Measurements from ENCODE around the gene POLR1G.
A peak's percentile ranks its signal among the peaks of the same experiment; 100 is the strongest.
"Not testable (repeated sequence)": the region's sequence is repeated elsewhere in the genome, so short reads cannot be mapped to it uniquely, and the experiment has no call there.

Gene POLR1G

DNA sequence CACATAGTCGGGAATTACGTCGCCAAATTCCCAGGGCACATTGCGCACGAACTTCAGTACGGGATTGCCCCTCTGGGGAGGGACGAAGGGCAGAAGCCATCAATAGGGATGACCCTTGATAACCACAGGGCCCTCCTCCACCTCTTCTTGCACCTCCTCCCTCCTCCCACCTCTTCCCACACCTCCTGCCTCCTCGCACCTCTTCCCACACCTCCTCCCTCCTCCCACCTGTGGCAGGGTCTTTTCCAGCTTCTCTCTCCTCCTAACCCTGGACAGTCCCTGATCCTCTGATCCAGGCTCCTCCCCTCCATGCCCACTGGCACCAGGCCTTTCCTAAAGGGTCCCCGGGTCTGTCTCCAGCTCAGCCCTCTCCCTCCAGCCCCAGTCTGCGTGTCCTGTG lies 13.9 kb downstream of the POLR1G start:
- no peak for DNase-seq (ENCODE audit: low spot score)

- no peak for DNase-seq (ENCODE audit: low spot score)
These were observed 14.4 kb downstream of the POLR1G start for GRCh38 chr19:45420871-45421270.

GRCh38 chr19:45421947-45422498 lies 15.6 kb downstream of the POLR1G start:
- DNase-seq (ENCODE audit: low spot score) = no peak

DNA sequence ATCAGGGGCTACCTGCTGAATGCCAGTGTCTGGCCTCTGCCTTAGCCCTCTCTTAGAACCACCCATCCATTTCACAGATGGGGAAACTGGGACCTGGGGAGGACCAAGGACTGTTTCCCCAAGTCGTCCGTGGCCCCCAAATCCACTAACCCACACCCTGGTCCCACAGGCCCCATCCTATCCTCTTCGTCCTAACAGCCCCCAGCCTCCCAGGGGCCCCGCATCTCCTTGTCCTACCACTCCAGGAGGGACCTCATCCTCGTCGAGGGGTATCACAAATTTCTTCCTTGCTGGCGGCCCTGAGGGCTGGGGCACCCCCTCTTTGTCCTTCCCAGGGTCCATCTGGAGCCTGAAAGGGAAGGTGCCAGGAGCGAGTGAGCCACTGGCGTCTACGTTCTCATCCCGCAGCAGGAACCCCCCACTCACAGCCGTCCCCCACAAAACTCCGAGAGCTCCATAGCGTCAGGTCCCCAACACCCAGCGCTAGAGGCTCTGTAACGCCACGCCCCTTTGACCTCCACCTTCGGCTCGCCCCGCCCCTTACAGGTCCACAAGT lies 16.7 kb downstream of the POLR1G start:
- DNase-seq (ENCODE audit: low spot score) = no peak

GRCh38 chr19:45423589-45424190 lies 17.2 kb downstream of the POLR1G start, which contains the start of gene ERCC1:
ERCC1 (minus strand) TSS chr19:45423917; CDS start chr19:45423374, 543 bp downstream.
- peak; percentile 95 for DNase-seq (ENCODE audit: low spot score)

- peak; percentile 23 for DNase-seq (ENCODE audit: low spot score)
These were observed 18.0 kb downstream of the POLR1G start for GRCh38 chr19:45424191-45425058.

- no peak for DNase-seq (ENCODE audit: low spot score)
These were observed 22.2 kb downstream of the POLR1G start for GRCh38 chr19:45428384-45429231.

DNA sequence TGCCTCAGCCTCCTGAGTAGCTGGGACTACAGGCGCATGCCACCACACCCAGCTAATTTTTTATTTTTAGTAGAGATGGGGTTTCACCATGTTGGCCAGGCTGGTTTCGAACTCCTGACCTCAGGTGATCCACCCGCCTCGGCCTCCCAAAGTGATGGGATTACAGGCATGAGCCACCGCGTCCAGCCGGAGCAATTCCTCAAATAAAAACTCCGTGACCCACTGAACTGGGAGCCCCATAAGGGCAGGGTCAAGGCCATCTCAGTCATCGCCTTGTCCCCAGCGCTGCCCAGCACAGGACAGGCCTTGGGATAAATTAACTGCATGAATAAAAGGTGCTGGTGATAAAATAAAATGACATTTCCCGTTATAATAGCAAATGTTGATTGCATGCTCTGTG lies 23.5 kb downstream of the POLR1G start:
- DNase-seq (ENCODE audit: low spot score) = not testable (repeated sequence)

DNA sequence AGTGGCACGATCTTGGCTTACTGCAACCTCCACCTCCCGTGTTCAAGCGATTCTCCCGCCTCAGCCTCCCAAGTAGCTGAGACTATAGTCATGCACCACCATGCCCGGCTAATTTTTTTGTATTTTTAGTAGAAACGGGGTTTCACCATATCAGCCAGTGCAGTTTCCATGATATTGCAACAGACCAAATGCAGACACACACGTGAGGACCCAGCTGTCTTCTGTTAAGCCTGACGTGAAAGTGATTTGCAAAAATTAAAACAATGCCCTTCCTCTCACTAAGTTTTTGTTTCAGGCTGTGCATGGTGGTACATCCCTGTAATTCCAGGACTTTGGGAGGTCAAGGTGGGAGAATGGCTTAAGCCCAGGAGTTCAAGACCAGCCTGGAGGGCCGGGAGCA lies 24.6 kb downstream of the POLR1G start:
- not testable (repeated sequence) for DNase-seq (ENCODE audit: low spot score)

DNA sequence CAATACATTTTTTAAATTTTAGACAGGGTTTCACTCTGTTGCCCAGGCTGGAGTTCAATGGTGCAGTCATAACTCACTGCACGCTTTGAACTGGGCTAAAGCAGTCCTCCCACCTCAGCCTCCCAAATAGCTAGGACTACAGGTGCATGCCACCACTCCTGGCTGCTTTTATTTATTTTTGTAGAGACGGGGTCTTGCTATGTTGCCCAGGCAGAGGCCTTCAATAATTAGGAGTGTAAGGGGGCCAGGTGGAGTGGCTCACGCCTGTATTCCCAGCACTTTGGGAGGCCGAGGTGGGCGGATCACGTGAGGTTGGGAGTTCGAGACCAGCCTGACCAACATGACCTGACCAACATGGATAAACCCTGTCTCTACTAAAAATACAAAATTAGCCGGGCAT lies 26.1 kb downstream of the POLR1G start:
- not testable (repeated sequence) for DNase-seq (ENCODE audit: low spot score)

DNA sequence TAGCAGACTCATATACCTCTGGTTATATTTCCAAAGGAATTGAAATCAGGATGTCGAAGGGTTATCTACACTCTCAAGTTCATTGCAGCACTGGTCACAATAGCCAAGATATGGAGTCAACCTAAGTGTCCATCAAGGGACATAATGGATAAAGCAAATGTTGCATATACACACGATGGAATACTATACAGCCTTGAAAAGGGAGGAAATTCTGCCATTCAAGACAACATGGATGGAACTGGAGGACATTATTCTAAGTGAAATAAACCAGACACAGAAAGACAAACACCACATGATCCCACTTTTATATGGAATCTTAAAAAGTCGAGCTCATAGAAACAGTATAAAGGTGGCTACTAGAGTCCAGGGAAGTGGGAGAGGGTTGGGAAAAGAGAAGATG lies 30.9 kb downstream of the POLR1G start:
- DNase-seq (ENCODE audit: low spot score) = no peak

DNA sequence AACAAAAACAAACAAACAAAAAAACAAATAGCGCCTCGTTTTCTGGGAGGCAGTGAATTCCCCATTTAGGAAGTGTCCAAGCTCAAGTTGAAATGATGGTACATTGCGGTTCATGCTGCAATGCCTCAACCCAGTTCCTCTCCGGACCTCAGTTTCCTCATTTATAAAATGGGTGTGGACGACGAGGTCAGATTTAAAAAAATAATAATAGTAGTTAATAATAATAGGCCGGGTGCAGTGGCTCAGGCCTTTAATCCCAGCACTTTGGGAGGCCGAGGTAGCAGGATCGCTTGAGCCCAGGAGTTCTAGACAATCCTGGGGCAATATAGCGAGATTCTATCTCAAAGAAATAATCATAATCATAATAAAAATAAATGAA lies 32.7 kb downstream of the POLR1G start:
- DNase-seq (ENCODE audit: low spot score) = no peak

- DNase-seq (ENCODE audit: low spot score) = peak; percentile 81
These were observed 33.3 kb downstream of the POLR1G start for GRCh38 chr19:45439569-45440258.

DNA sequence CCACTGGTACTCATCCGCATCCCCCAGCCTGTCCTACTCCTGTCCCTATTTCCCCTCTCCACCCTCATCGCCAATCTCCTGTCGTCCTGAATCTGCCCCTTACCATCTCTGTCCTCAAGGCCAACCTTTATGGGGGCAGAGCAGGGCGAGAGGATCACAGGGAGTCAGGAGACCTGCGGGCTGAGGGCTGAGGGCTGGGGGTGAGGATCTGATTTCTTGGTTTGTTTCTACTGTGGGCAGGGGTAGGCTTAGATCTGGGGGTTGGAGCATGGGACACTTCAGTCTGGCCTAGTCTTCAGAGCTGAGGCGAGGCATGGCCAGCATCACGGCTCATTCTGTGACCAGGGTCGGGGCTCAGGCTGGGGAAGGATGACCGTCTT lies 33.8 kb downstream of the POLR1G start:
- no peak for DNase-seq (ENCODE audit: low spot score)

DNA sequence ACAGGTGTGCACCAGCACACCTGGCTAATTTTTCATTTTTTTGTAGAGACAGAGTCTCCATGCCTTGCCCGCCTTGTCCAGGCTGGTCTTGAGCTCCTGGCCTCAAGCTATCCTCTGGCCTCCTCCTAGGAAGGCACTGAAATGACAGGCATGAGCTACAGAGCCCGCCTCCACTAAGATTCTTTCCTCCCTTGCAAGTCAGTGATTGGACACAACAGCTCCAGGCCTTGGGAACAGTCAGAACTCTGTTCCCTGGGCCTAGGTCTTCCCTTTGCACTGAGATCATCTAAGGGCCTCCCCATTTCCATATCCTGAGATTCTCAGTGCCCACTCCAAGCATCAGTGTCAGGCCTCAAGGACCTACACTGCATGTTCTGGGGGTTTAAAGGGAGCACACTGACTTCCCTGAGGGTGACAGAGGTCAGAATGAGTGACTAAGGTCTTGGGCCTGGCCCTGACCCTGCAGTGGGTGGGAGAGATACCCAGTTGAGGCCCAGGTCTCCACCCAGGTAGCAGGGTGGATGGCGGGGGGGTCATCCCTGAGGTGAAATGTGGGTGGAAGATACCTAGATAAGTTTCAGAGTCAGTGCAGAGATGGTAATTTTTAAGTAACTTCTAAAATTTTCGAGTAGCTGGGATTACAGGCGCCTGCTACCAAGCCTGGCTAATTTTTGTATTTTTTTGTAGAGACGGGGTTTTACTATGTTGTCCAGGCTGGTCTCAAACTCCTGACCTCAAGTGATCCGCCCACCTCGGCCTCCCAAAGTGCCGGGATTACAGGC lies 34.6 kb downstream of the POLR1G start:
- DNase-seq (ENCODE audit: low spot score) = no peak

DNA sequence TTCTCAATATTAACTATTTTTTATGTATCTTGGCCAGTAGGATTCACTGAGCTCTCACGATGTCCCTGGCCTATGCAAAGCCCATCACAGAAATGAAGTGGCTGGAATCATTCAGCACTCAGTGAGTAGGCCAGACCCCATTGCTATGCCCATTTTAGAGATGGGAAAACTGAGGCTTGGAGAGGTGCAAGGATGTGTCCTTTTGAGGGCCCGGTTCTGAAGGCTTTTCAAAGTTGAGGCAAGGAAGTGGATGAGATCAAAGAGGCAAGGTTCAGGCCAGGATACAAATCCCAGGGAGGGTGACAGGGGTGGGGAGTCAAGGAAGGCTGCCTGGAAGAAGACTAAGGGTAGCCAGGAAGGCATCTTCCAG lies 35.9 kb downstream of the POLR1G start:
- DNase-seq (ENCODE audit: low spot score) = no peak

DNA sequence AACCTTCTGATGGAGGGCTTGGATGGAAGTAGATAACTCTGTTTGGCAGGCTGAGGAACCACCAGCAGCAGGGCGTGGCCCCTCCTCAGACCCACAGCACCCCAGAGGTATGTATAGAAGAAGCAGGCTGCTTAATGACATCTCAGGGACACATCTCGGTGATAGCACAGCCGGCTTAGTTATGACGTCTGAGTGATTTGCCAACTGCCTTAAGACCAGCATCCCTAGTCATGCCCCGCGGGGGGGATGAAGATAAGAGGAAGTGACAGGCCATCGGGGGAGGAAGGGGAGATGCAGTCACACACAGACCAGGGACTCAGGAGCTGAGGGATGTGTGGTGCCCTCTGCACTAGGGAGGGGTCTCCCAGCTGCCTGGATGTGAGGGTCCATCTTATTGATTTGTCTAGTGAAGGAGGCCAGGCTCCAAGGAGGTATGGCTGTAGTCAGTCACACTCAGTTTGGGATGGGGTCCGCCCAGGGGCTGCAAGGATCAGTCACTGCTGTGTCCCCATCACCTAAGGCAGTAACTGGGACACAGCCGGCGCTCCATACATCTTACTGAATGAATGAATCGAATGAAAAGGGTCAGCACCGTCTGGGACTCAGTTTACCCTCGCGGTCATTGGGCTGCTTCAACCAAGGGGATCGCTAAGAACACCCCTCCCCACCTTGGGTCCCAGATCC lies 36.5 kb downstream of the POLR1G start:
- peak; percentile 55 for DNase-seq (ENCODE audit: low spot score)

DNA sequence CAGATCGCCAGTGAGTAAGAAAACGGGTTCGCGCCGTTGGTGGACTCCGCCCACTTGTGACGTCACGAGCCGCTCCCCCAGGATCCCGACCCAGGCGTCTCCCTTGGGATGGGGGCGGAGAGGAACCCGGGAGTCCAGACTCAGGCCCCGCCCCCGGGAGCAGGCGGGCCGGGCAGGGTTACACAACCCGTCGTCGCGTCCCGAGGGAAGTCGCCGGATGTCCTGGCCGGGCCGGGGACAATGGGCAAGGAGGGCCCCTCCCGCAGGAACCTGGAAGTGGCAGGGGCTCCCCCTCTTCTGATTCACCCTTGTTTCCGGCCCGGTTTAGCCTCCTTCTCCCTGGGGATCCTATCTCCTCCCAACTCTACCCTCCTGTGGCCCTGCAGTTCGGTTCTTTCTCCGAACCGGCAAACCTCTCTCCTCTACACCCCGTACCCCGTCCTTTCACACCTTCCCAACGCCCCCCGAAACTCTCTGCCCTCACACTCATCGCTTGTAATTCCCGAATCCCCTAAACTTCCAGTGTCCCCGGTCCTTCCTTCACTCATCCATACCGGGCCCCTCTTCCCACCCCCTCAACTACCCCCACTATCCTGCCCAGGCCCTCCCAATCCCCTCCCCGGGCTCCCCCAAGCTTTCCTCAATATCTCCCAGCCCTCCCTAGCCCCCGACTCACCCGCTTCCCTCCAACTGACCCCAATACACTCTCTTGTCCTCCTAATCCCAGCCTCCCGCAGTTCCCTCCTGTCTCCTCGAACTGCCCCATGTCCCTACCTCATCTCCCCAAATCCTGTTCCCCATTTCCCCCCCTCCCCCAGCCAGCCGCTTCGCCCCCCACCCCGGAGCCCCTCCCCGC lies 37.2 kb downstream of the POLR1G start:
- peak; percentile 54 for DNase-seq (ENCODE audit: low spot score)

All from hematopoietic multipotent progenitor cell treated with erythropoietin and hydrocortisone succinate and interleukin-3 and kit ligand, for 15 days (in vitro differentiated cells).